Measurements from ENCODE around the gene AGXT.

The AGXT gene

DNA sequence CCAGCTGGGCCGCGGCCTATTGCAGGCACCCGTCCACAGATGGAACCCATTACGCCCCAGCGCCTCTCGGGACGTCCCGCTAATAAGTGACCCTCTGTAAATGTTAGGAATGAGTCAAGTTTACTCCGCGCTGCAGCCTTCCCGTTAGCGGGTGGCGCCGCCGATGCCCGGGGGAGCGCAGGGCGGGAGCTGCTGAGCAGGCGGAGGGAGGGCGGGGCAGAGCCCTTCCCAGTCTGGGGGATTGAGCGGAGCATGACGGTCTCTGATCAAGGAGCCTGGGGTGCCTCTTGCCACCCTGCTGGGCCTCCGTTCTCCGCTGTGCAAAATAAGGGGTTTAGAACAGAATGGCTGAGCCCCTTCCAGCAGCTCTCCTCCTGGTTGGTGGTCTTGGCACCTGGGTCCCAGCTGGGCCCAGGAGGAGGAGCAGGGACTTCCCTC lies 48.0 kb downstream of the AGXT start:
- DNase-seq: no peak

DNA sequence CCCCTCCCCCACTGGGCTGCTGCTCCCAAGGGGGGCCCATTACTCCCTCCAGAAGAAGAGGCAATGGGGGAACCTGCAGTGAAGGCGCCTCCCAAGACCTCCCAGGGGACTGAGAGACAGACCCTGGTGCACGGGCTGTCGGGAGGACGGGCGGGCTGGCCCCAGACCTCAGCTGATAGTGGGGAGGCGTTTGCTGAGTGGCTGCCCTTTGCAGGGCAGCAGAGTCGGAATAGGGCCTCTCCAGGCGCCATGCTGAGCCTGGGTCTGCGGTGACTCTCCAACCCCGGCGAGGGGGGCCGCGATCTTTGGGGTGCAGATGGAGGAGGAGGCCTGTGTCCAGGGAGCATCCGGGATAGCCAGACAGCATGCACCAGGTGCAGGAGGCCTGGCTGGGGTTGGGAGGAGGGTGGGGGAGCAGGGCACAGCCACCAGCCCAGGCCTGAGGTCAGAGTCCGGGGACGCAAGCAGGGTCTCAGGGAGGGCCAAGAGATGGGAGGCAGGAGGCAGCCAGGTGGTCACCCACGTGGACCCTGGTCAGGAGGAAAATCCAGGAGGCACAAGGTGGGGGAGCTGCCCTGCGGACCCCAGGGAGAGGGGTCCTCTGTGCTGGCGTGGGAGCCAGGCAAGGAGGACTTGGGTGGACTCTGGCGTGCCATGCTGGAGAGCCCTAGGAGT lies 48.5 kb downstream of the AGXT start:
- no peak for DNase-seq

DNA sequence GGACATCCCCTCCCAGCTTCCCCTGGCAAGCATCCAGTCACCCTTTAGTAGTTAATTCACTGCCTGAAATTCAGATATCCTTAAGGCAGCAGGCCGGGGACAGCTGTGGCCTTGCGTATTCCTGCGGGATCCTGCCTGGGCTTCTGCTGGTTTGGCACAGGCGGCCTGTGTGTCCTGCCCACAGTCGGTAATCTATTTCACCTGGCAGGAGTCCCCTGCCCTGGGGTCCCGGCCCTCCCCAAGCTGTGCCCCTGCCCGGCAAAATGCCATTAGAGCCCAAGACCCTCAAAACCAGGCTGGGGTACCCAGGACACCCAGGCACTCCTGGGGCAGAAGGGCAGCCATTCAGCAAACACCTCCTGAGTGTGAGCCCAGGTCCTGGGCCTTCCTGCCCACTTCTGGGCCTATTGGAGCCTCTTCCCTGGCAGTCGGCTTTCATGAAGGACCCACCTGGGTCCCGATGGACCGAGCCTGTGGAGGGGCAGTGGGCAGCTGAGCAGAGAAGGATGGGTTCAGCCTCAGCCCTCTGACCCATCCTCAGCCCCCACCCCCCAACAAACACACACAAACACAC lies 49.1 kb downstream of the AGXT start:
- DNase-seq: no peak

DNA sequence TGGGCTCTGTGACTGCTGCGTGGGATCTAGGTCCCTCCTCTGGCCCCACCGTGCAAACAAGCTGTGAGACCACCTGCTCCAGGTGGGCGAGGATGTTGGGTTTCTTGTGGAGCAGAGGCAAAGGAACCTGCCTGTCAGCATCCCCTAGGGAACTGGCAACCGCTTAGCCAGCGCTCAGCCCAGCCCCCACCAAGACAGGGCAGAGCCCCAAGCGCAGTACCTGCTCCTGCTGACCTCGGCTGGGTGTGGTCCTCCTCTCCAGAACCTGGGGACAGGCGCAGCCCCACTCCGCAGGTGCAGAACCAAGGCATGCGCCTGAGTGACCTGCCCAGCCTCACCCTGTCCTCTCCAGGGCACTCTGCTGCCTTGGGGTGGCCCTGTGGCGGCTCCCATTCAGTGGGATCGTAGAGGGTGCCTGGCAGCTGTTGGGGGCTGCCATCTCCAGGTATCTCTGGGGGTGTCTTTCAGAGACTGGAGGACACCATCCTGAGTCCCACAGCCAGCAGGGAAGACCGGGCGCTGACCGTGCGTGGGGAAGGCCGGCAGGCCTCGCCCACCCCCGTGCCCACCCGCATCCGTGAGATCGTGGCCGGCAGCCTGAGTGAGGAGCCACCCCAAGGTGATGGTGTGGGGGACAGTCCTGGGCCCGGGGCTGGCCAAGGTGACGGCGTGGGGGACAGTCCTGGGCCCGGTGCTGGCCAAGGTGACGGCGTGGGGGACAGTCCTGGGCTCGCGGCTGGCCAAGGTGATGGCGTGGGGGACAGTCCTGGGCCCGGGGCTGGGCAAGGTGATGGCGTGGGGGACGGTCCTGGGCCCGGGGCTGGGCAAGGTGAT lies 49.9 kb downstream of the AGXT start:
- DNase-seq: no peak

DNA sequence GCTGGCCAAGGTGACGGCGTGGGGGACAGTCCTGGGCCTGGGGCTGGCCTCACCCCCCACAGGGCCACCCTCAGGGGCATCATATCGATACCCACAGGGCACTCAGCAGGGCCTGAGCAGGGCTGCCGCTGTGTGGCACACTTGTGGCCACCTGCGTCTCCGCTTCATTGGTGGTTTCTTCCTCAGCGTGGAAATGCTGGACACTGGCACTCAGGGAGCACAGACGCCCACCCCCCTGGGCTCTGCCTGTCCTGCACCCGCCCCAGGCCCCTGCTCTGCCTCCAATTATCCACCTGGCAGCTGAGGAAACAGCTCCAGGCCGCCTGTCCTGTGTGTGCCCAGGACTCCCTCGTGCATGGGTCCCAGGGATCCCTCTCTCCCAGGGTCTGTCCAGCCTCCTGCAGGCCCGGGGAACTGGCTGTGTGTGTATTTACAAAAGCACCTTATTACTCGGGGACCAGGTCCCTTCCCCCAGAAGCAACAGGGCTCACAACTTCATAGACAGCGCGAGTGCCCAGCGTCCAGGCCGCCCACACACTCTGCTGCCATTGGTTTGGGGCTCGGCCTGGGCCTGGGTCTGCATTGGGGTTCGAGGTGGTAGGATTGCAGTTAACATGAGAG lies 50.6 kb downstream of the AGXT start:
- DNase-seq: no peak

DNA sequence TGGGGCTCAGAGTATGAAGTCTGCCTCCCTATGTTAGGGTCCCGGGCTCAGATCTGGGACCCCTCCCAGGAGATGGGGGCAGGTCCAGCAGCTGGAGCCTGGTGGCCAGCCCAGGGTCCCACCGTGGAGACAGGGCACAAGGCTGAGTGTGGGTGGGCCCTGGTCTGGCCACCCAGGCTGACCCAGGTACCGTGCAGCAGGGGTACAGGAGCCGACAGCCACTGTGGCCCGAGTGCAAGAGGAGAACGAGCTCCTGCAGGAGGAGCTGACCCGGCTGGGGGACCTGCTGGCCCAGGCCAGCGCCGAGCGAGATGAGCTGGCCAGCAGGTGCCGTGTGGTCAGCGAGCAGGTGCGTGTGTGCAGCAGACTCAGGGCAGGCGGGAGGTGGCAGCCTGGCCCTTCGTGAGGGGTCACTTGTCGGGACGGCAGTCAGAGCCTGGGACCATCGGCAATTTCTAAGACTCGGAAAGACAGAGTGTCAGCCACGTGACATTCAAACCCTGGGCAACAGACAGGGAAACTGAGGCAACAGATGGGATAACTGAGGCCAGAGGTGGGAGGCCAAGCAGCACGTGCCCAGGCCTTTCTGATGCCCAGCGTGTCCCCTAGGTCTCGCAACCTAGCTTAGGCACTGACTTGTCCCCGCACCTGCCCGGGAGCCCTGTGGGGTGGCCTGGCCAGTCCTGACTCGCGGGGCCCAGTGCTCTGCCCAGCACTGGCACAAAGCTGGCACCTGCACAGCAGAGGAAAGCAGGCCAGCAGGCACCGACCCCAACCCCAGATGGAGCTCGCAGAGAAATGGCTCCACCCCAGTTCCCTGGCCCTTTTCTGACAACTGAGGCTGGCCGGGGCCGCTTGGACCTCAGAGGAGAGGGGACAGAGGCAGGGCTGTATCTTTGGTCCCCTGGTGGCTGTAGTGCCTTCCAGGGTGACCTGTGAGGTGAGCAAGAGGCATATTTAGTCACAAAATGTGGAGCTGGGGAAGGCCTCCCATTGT lies 51.5 kb downstream of the AGXT start:
- DNase-seq: no peak

DNA sequence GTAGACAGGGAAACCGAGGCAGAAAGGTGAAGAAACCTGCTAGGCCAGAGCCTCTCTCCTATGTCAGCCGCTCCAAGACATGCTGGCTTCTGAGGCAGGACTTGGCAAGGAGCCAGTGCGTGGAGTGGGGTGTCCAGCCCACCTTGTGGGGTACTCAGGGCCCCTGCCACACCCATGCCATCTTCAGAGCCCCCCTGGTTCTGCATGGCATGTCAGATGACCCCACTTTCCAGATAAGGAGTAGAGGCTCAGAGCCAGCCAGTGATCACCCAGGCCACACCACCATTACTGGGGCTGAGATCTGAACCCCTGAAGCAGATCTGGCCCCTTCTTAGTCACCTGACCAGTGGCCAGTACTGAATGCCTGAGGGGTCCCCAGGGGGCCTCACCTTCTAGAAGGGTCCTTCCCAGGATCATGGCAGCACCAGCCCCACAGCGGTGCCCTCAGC lies 52.2 kb downstream of the AGXT start:
- no peak for DNase-seq

DNA sequence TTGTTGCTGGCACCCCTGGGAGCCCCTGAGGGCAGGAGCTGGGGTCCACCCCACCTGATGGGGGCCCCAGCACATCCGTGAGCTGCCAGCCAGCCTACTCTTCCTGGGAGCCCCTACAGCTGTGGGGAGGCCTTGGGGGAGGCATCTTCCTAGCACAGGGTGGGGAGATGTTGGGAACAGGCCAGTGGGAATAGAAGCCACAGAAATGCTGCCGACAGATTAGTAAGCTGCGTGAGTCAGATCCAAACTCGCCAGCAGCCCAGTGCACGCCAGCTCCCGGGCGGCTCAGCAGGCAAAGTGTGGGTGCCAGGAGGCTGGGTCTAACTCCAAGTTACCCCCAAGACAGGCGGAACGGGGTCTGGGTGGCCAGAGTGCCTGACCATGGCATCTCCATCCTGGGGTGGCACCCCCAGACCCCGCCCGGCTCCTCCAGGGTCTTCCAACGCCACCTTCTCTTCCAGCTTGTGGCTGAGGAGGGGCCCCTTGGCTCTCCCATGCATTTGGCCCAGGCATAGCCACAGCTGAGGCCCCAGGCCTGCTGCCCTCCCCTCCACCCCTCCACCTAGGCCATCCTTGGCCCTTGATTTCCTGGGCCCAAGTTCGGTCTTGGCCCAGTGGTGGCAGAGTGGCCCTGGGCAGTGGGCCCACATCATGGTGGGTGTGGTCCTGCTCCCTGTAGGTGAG lies 52.8 kb downstream of the AGXT start:
- DNase-seq: peak in 1 of 2 experiments; percentile 39

DNA sequence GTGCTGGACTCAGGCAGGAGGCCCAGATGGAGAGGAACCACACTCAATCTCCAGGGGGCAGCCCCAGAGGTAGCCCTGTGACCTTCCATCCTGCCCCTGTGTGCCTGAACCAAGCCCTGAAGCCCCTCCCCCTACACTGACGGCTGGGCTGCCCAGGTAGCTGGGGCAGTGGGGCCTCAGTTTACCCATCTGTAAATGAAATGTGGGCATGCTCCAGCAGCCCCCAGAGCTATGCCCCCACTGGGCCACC lies 53.3 kb downstream of the AGXT start:
- no peak for DNase-seq

DNA sequence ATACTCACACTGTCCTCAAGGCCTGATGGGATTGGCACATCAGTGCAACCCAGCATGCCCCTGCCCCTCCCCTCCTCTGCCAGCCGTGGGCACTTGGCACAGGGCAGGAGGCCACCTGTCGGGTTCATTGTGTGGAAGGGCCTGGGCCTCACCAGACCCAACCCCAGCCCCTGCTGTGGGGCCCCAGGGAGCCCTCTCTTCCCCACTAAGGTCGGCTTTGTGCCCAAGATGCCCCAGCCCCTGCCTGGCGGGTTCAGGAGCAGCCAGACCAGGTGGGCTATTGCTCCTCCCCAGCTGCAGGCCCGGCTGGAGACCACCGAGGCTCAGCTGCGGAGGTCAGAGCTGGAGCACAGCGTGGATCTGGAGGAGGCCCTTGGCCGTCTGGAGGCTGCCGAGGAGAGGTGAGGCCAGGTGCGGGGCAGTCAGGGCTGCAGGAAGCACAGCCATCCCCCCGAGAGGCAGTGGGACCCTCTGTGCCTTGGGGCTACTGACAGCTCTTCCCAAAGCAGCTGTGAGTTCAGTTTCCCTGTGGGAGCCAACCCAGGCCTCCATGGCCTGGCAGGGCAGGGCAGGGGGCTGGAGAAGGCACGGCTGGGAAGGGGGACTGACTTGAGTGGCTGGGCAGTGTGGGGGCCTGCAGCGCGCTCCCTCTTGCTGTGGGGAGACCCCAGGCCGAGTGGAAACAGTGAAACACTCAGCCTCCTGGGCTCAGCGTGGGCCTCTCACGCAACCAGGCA lies 53.8 kb downstream of the AGXT start:
- DNase-seq: no peak

DNA sequence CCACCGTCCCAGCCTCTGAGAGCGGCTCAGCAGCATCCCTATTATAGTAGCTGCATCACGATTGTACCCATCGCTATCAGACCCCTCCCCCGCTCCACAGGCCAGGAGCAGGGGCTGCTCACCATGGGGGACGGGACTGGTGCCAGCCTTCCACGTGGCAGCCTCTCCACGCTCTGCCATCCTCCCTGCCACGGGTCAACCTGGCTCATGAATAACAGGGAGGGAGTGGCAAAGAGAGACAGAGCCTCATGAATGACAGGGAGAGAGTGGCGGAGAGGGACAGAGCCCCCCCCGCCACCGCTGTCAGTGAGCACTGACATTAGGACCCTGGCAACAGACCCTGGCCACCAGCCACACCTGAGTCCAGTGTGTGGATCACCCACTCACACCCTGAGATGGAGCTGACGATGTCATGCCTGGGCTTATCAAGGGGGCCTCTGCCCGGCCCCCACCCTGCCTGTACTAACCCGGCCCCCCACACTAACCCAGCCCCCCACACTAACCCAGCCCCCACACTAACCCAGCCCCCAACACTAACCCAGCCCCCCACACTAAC lies 54.4 kb downstream of the AGXT start:
- DNase-seq: peak in 1 of 2 experiments; percentile 12

DNA sequence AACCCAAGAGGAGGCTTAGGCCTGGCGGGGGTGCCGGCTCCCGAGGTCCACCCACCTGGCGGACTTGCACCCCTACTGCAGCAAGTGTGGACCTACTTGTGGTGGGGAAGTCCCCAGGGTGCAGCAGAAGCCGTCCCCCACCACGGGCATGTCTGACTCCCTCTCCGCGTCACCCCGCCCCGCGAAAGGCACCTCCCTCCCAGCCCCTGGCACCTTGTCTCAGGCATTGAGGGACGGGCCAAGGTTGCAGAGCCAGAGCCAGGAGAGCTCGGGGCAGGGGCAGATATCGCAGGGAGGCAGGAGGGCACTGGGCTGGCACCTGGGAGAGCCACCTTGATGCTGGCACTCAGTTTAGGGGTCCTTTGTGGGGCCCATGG lies 56.6 kb downstream of the AGXT start:
- DNase-seq: no peak

DNA sequence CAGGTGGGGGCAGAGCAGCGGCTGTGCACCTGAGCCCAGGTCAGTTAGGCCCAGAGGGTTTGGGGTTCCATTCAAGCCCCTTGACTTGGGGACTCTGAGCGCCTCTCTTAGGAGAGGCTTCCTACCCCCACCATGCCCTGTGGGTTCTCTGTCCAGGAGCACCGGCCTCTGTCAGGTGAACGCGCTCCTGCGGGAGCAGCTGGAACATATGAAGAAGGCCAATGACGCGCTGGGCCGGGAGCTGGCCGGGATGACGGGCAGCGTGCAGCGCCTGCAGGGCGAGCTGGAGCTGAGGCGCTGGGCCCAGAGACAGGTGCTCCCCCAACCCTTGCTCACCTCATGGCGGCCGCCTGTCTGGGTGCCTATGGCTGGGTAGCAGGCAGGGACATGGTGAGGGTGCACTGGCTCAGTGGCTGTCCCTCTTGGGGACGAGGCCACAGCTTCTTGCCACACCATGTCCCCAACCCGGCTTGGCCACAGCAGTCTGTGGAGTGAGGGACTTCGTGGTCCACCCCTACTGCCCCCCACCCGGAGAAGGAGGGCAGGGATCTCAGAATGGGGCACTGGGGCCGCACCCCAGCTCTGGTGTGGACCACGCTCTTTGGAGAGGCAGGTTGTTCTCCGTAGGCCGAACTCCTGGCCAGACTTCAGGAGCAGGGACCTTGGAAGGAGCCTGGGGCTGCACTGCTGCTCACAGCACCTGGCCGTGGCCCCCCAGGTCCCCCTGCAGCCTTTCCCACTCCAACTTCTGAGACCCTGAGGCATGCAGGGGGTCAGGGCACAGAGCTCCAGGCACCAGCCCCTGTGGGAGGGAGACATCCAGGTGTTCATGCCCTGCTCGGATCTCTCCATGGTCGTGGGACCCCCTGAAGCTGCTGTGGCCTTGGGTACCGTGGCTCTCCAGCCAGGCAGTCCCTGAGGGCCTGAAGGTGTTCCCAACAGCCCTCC lies 57.2 kb downstream of the AGXT start:
- no peak for DNase-seq

DNA sequence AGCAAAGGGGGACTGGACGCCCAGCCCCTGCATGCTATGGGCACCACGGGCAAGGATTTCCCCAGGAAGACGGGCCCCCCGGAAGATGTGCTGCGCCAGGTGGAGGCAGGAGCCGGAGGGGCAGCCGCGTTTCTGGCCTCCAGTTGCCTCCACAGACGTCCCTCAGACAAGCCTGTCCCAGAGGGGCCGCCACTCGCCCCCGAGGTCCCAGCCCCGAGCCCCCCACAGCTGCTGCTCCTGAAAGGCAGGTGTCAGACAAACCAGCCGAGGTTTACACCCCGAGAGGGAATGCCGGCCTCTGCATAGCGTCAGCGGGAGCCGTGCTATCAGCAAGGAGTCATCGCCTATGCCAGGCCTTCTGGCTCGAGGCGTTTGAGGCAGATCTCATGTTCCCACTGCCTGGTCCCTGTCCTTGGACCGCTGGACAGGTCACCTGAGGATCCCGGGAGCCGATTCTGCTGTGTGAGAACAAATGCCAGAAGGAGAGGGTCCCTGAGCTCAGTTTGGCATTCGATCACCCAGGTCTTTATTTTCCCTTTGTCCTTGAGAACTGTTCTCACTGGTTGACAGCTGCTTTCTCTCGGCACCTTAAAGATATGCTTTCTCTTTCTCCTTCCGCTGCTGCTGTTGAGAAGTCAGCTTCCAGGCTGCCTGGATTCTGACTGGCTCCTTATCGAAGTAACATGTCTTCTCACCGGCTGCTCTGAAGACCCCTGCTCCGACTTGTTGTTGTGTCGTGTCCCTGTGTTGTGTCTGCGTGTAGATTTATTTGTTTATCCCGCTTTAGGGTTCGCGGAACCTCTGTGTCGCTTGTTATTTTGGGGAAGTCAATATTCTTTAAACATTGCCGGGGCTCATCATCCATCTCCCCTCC lies 58.1 kb downstream of the AGXT start:
- DNase-seq: no peak

DNA sequence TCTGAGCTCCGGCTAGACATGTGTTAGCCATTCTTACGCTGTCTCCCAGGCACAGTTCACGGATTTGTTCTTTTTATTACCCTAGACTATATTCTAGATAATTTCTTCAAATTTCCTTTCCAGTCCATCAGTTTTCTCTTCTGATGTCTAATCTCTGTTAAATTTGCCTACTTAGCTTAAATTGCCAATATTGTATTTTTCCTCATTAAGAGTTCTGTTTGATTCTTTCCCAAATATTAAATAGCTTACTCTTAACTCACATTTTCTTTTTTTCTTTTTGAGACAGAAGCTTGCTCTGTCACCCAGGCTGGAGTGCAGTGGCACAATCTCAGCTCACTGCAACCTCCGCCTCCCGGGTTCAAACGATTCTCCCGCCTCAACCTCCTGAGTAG lies 58.8 kb downstream of the AGXT start:
- DNase-seq: no peak

DNA sequence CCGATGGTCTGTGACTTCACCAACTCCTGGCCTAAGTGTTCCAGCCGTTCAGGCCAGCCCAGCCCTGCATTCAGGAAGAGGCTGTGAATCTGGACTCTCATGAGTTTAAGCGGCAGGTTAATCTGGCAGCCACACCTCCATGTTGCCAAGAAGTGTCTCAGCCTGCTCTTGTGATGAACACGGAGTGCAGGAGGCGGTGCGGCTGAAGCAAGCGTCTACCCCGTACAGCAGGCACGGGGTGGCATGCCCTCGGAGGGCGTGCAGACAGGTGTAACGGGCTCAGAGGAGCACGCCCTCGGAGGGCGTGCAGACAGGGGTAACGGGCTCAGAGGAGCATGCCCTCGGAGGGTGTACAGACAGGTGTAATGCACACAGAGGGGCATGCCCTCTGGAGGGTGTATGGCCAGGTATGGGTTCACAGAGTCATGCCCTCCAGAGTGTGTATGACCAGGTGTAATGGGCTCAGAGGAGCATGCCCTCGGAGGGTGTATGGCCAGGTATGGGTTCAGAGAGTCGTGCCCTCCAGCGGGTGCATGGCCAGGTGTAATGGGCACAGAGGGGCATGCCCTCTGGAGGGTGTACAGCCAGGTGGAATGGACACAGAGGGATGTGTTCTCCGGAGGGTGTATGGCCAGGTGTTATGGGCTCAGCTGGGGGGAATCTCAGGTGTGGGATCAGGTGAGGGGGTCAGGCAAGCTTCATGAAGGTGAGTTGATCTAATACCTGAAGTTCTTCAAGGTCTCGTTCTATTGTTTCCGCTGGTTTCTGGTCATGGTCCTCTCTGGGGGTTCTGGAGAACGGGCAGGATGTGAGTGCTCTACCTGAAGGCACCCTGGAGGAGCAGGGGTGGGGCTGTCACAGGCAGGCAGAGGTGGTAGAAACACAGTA lies 60.1 kb downstream of the AGXT start:
- DNase-seq: no peak

DNA sequence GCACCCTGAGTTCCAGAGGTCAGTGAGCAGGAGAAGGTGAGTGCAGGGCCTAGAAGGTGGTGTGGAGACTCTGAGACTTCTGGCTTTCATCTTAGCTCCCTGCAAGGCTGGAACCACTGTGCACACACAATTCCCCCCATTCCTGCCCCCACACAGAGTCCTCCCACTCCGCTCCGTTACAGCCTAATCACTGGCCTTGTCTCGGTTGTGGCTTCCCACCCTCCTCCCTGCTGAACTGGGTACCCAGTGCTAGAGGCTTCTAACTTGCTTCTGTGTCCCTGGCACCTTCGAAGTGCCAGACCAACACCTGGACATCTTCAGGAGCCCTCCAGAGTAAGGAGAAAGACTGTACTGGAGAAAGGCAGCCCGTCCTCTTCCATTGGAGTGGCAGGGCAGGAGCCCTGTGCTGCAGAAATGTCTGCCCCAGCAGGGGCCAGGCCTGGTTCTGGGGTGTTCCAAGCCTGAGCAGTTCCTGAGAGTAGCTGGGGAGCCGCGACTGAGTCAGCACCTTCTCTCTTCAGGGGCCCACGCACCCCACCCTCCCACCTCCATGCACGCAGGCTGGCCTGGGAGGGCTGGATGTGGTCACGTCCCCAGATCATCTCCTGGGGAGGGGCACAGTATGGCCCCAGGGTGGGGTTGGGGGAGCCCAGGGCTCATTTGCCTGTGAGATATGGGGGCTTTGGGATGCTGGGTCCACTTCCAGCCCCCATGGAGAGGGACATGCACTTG lies 60.9 kb downstream of the AGXT start:
- no peak for DNase-seq
